ENCODE results near the gene NR2C1. TPM values are rescaled to one million over a fixed set of nuclear protein-coding genes. Genes with fewer than 3 reads are reported as not detected.

Gene NR2C1
- total and polyA plus RNA-seq, 10 of the 15 experiments (the other 5 are each of a cell fraction or from before 2014, with no cell fraction given) = 8.8 to 38.1 (median 31.3) TPM

DNA sequence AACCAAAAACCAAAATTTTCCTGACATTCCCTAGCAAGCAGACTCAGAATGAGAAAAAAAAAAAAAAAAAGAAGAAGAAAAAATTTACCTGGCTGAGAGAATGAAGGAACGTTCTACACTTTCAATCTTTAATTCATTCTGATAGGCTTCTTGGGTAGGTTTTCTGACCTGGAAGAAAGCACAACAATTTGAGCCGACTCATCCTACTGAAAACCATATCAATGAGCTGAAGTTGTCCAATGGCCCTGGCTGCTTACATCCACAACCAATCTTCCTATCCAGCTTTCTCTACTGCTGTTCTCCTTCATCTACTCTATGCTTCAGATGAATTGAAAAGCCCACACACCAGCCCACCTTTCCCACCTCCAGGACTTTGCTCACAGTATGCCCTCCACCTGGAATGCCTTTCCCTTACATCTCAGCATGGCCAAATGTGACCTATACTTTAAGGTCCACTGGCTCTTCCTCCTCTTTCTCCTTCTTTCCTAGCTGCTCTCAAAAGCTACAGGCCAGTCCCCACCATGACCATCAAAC lies 31.6 kb upstream of the NR2C1 start:
- ATAC-seq (no peak), DNase-seq (ENCODE audit: low read depth, low spot score) (no peak), FAIRE-seq (no peak)
- ChIA-PET POLR2A (interaction anchor here (0.5 kb wide), 1 partner anchor 1065 kb away, joined by 5 read pairs; no protein-coding TSS in a partner anchor), RAD21 (ENCODE audit: unreplicated experiment) (interaction anchor here (0.9 to 1.3 kb wide), 2 partner anchors 31 to 429 kb away, joined by 3 to 4 read pairs; partner anchors contain the start of gene NR2C1), SMC1A (ENCODE audit: uncharacterized antibody, unreplicated experiment) (no interaction called here), CTCF (interaction anchor here (1.0 to 2.3 kb wide), 4 partner anchors 12 to 48 kb away, joined by 3 to 8 read pairs (median 3); partner anchors contain the start of gene NR2C1)
- Histone ChIP-seq H3K27me3 (replicated peaks in 1 of 2; ENCODE audit: control insufficient read depth in 2 of 2, insufficient read depth in 2 of 2, low read length in 1 of 2) (no peaks in the 10 kb centered on the region), H3K27ac (ENCODE audit: control insufficient read depth, insufficient read depth) (no peak overlapping the region), H3K4me3 (no peak overlapping the region), H3K79me2 (ENCODE audit: control insufficient read depth, insufficient read depth, low read length) (no peaks in the 10 kb centered on the region), H3K4me1 (ENCODE audit: control insufficient read depth, insufficient read depth, low read length) (peaks cover 19% of the 10 kb centered on the region), H3K9ac (ENCODE audit: control insufficient read depth, insufficient read depth, low read length) (no peak overlapping the region), H3K36me3 (ENCODE audit: control insufficient read depth in 2 of 2, insufficient read depth in 2 of 2, low read length in 1 of 2) (no peaks in the 10 kb centered on the region), H2AFZ (ENCODE audit: control insufficient read depth, low read depth, low read length) (no peak overlapping the region), H3K4me2 (ENCODE audit: control insufficient read depth, insufficient read depth) (no peak overlapping the region), H3K9me3 (replicated peaks; ENCODE audit: control insufficient read depth, insufficient read depth, low read length) (no peaks in the 10 kb centered on the region), H4K20me1 (ENCODE audit: control insufficient read depth, insufficient read depth) (no peaks in the 10 kb centered on the region)
- intact Hi-C loops (cut with micrococcal nuclease; ENCODE audit: unreplicated experiment) = loop anchor here (5.0 kb wide), 1 partner anchor 597 kb away; no protein-coding TSS in a partner anchor
- 78% methylated on average over 2 of the region's 2 CpGs for WGBS (ENCODE audit: insufficient coverage, insufficient replicate concordance, low lambda C conversion rate, missing lambda C conversion rate)
- TF ChIP-seq, protein P1, sequence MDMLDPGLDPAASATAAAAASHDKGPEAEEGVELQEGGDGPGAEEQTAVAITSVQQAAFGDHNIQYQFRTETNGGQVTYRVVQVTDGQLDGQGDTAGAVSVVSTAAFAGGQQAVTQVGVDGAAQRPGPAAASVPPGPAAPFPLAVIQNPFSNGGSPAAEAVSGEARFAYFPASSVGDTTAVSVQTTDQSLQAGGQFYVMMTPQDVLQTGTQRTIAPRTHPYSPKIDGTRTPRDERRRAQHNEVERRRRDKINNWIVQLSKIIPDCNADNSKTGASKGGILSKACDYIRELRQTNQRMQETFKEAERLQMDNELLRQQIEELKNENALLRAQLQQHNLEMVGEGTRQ (IDR thresholded peaks at IDR 0.05; ENCODE audit: borderline replicate concordance, low read depth, low read length) = no peak
- TF ChIP-seq IRF4 (IDR thresholded peaks at IDR 0.05; ENCODE audit: low read depth, low read length) (no peak), ZNF274 (IDR thresholded peaks at IDR 0.05; ENCODE audit: insufficient read depth, insufficient read length) (no peak), BACH1 (IDR thresholded peaks at IDR 0.05; ENCODE audit: borderline replicate concordance) (no peak), ZNF24 (IDR thresholded peaks at IDR 0.05) (no peak), EZH2 (IDR thresholded peaks at IDR 0.05; ENCODE audit: borderline replicate concordance, control insufficient read depth, low read depth, low read length) (no peak), MEF2A (IDR thresholded peaks at IDR 0.05; ENCODE audit: insufficient read depth, low read depth, low read length) (no peak), PML (IDR thresholded peaks at IDR 0.05; ENCODE audit: low read length) (no peak), NFYB (IDR thresholded peaks at IDR 0.05; ENCODE audit: insufficient read depth, low read depth, low read length) (no peak), WRNIP1 (IDR thresholded peaks at IDR 0.05; ENCODE audit: borderline replicate concordance, low read depth, low read length) (no peak), BCL11A (IDR thresholded peaks at IDR 0.05; ENCODE audit: low read depth, low read length) (no peak)
- TF ChIP-seq, protein P2, sequence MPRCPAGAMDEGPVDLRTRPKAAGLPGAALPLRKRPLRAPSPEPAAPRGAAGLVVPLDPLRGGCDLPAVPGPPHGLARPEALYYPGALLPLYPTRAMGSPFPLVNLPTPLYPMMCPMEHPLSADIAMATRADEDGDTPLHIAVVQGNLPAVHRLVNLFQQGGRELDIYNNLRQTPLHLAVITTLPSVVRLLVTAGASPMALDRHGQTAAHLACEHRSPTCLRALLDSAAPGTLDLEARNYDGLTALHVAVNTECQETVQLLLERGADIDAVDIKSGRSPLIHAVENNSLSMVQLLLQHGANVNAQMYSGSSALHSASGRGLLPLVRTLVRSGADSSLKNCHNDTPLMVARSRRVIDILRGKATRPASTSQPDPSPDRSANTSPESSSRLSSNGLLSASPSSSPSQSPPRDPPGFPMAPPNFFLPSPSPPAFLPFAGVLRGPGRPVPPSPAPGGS (IDR thresholded peaks at IDR 0.05; ENCODE audit: borderline replicate concordance, insufficient read depth, low read depth, low read length, poor library complexity, severe bottlenecking) = no peak
- TF ChIP-seq, protein P3, sequence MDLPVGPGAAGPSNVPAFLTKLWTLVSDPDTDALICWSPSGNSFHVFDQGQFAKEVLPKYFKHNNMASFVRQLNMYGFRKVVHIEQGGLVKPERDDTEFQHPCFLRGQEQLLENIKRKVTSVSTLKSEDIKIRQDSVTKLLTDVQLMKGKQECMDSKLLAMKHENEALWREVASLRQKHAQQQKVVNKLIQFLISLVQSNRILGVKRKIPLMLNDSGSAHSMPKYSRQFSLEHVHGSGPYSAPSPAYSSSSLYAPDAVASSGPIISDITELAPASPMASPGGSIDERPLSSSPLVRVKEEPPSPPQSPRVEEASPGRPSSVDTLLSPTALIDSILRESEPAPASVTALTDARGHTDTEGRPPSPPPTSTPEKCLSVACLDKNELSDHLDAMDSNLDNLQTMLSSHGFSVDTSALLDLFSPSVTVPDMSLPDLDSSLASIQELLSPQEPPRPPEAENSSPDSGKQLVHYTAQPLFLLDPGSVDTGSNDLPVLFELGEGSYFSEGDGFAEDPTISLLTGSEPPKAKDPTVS (IDR thresholded peaks at IDR 0.05; ENCODE audit: low read depth, low read length) = no peak
- in situ Hi-C loops (cut with MboI) = no loop called here
- no TSS peak for BruUV-seq (replicated peaks)

Data from GM12878 (cell line).